Measurements from ENCODE around the gene ZNF385C. TPM values are rescaled to one million over a fixed set of nuclear protein-coding genes. Genes with fewer than 3 reads are reported as not detected.

The ZNF385C gene
- total and polyA plus RNA-seq, 2 of the 13 experiments (the other 11 are each of a cell fraction or from before 2014, with no cell fraction given) = 2.3 to 6.1 TPM

- TF ChIP-seq HBP1 (CRISPR knock-in tag; IDR thresholded peaks at IDR 0.05; ENCODE audit: low read depth) = peak; percentile 42; the same call in 1 of the 2 replicates
- TF ChIP-seq HDAC1 (CRISPR knock-in tag; IDR thresholded peaks at IDR 0.05) = 0 out of 2 replicates have a peak, but pooled peaks have one; percentile 26
- no peak for TF ChIP-seq KLF9 (CRISPR knock-in tag; IDR thresholded peaks at IDR 0.05; ENCODE audit: low read depth)
- peak; percentile 83; the same call in 1 of the 2 replicates for TF ChIP-seq PAX8 (CRISPR knock-in tag; IDR thresholded peaks at IDR 0.05; ENCODE audit: borderline replicate concordance)
- TF ChIP-seq TBL1XR1 (IDR thresholded peaks at IDR 0.05; ENCODE audit: borderline replicate concordance, low read length, partially characterized antibody) = no peak
- TF ChIP-seq MEIS1 (CRISPR knock-in tag; IDR thresholded peaks at IDR 0.05; ENCODE audit: borderline replicate concordance) = 0 out of 2 replicates have a peak, but pooled peaks have one; percentile 43
- no peak for TF ChIP-seq ZNF17 (CRISPR knock-in tag; IDR thresholded peaks at IDR 0.05)
- no peak for TF ChIP-seq RORA (CRISPR knock-in tag; IDR thresholded peaks at IDR 0.05)
- TF ChIP-seq PRDM10 (CRISPR knock-in tag; IDR thresholded peaks at IDR 0.05; ENCODE audit: low read depth) = peak; percentile 86
- TF ChIP-seq SP1 (IDR thresholded peaks at IDR 0.05) = no peak
- no peak for TF ChIP-seq SP1 (CRISPR knock-in tag; IDR thresholded peaks at IDR 0.05)
- TF ChIP-seq TEAD3 (CRISPR knock-in tag; optimal IDR thresholded peaks at IDR 0.05; ENCODE audit: borderline replicate concordance) = peak; percentile 9
- TF ChIP-seq RFXANK (CRISPR knock-in tag; IDR thresholded peaks at IDR 0.05) = no peak
- TF ChIP-seq ZKSCAN1 (IDR thresholded peaks at IDR 0.05; ENCODE audit: low read length) = peak; percentile 86; the same call in 1 of the 2 replicates
- TF ChIP-seq SIN3A (IDR thresholded peaks at IDR 0.05; ENCODE audit: borderline replicate concordance, low read depth, low read length) = 0 out of 2 replicates have a peak, but pooled peaks have one; percentile 9
- TF ChIP-seq POLR2AphosphoS5 (IDR thresholded peaks at IDR 0.05; ENCODE audit: low read depth, low read length) = peak; percentile 58
These were observed 79.9 kb downstream of the ZNF385C start (continued) for GRCh38 chr17:42018339-42018738.
